ENCODE data around the gene FHIT. TPM values are rescaled to one million over a fixed set of nuclear protein-coding genes. Genes with fewer than 3 reads are reported as not detected.
A peak's percentile ranks its signal among the peaks of the same experiment; 100 is the strongest.

Gene FHIT
- total RNA-seq, 1 experiment from 2014 or later: 3.6 TPM

DNA sequence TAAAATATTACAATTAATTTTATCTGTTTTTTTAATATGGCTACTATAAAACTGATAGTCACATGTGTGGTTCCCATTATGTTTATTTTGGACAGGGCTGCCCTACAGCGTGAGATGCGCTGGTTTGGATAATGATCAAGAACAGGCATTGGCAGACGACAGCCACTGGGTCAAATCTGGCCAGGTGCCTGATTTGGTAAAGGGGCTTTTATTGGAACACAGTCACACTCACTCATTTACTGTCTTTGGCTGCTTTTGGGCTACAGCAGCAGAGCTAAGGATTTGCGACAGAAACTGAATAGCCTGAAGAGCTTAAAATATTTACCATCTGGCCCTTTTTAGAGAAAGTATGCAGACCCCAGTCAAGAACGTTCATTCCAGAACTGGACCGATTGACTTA is 1477.3 kb downstream of the FHIT start:
- H3K9me3 ChIP-seq (ENCODE audit: low read length): no peaks in the 10 kb centered on the region
- BruUV-seq (replicated peaks): no TSS peak
- no peaks in the 10 kb centered on the region for H3K9me2 ChIP-seq (replicated peaks; ENCODE audit: low read length)
- H3F3A ChIP-seq (ENCODE audit: low read length, unreplicated experiment): no peaks in the 10 kb centered on the region
- H3K4me3 ChIP-seq (ENCODE audit: low read length): no peak overlapping the region
- no peak for DNase-seq
- no peaks in the 10 kb centered on the region for H3K79me2 ChIP-seq (ENCODE audit: low read length)
- CTCF ChIA-PET: no interaction called here
- POLR2A ChIA-PET (ENCODE audit: unreplicated experiment): no interaction called here
- intact Hi-C loops (cut with micrococcal nuclease): loop anchor here (5.0 kb wide), 2 partner anchors 43 to 197 kb away; no protein-coding TSS in a partner anchor
- H2AFZ ChIP-seq (ENCODE audit: low read length): no peak overlapping the region
- TF ChIP-seq, protein P1, sequence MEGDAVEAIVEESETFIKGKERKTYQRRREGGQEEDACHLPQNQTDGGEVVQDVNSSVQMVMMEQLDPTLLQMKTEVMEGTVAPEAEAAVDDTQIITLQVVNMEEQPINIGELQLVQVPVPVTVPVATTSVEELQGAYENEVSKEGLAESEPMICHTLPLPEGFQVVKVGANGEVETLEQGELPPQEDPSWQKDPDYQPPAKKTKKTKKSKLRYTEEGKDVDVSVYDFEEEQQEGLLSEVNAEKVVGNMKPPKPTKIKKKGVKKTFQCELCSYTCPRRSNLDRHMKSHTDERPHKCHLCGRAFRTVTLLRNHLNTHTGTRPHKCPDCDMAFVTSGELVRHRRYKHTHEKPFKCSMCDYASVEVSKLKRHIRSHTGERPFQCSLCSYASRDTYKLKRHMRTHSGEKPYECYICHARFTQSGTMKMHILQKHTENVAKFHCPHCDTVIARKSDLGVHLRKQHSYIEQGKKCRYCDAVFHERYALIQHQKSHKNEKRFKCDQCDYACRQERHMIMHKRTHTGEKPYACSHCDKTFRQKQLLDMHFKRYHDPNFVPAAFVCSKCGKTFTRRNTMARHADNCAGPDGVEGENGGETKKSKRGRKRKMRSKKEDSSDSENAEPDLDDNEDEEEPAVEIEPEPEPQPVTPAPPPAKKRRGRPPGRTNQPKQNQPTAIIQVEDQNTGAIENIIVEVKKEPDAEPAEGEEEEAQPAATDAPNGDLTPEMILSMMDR (conservative IDR thresholded peaks at IDR 0.05; ENCODE audit: low read depth, low read length): no peak
- TF ChIP-seq EZH2phosphoT487 (IDR thresholded peaks at IDR 0.05; ENCODE audit: borderline replicate concordance, low read length): no peak
- no peak for TF ChIP-seq EZH2 (IDR thresholded peaks at IDR 0.05; ENCODE audit: low read length, unreplicated experiment)
- ATAC-seq: no peak
- peaks cover 15% of the 10 kb centered on the region for H3K4me1 ChIP-seq (ENCODE audit: insufficient read depth, low read length)
- H3K4me2 ChIP-seq (ENCODE audit: low read length): no peak overlapping the region
- no peak overlapping the region for H3K9ac ChIP-seq (ENCODE audit: low read length)
- H3K36me3 ChIP-seq (ENCODE audit: low read depth, low read length): no peaks in the 10 kb centered on the region
- H3K27ac ChIP-seq (ENCODE audit: low read length): no peak overlapping the region
- no peaks in the 10 kb centered on the region for H4K20me1 ChIP-seq (ENCODE audit: low read length)
- H3K27me3 ChIP-seq (ENCODE audit: low read length): no peaks in the 10 kb centered on the region

DNA sequence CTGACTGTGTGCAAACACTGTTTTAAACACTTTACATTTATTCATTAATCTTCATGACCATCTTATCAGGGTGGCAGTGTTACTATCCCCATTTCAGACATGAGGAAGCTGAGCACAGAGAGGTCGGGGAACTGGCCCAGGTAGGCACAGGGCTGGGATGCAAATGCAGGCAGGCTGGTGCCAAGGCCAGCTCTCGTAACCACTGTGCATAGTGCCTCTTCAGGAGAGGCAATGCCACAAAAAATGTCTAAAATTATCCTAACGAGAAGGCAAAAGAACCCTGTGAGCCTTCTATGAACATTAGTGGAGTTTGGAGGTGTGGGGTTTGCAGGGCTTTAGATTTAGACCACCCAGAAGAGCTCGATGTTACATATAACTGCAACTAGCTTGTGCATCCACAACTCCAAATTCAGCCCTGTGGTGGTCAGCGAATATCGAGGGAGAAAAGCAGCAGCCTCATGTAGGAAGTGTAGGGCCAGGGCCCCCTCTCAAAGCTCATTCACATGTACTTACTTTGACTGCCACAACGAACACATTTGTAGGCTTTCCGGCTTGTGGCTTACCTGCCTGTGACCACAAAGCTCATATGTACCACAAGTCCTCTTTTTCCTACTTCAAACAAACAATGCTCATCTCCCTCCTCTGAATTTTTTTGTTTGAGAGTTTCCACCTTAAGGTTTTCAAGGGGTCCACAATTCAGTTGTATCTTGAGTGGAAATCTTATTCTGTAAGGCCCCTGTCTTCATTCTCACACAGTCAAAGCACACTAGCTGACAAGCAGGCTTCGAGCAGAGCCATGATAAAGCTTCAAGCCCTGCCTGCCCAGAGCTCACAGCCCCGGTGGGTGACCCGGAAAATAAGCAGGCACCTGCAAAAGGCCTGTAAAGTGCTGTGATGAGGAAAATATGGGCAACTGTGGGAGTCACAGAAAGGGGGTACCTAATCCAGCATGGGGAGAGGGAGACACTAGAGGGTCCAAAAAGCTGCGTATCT is 1478.5 kb downstream of the FHIT start:
- Histone ChIP-seq H3F3A (ENCODE audit: low read length, unreplicated experiment) (no peaks in the 10 kb centered on the region), H3K27ac (ENCODE audit: low read length) (no peak overlapping the region), H3K4me2 (ENCODE audit: low read length) (peak overlapping the region; percentile 32), H4K20me1 (ENCODE audit: low read length) (no peaks in the 10 kb centered on the region), H2AFZ (ENCODE audit: low read length) (no peak overlapping the region), H3K79me2 (ENCODE audit: low read length) (no peaks in the 10 kb centered on the region), H3K4me3 (ENCODE audit: low read length) (no peak overlapping the region), H3K36me3 (ENCODE audit: low read depth, low read length) (no peaks in the 10 kb centered on the region), H3K9ac (ENCODE audit: low read length) (no peak overlapping the region), H3K27me3 (ENCODE audit: low read length) (no peaks in the 10 kb centered on the region), H3K4me1 (ENCODE audit: insufficient read depth, low read length) (peaks cover 15% of the 10 kb centered on the region), H3K9me2 (replicated peaks; ENCODE audit: low read length) (no peaks in the 10 kb centered on the region), H3K9me3 (ENCODE audit: low read length) (no peaks in the 10 kb centered on the region)
- DNase-seq: no peak
- TF ChIP-seq EZH2phosphoT487 (IDR thresholded peaks at IDR 0.05; ENCODE audit: borderline replicate concordance, low read length) (no peak), EZH2 (IDR thresholded peaks at IDR 0.05; ENCODE audit: low read length, unreplicated experiment) (no peak)
- TF ChIP-seq, protein P1 (conservative IDR thresholded peaks at IDR 0.05; ENCODE audit: low read depth, low read length): no peak
- POLR2A ChIA-PET (ENCODE audit: unreplicated experiment): no interaction called here
- BruUV-seq (replicated peaks): no TSS peak
- CTCF ChIA-PET: no interaction called here
- ATAC-seq: no peak
- intact Hi-C loops (cut with micrococcal nuclease): loop anchor here (5.0 kb wide), 2 partner anchors 45 to 195 kb away; no protein-coding TSS in a partner anchor

Measured in PC-3 (cell line).